PFSK-1 (cell line): ENCODE results near the gene RHOBTB3.

ENCODE experiments used
- POLR2AphosphoS5 ChIP-seq: IDR thresholded peaks from 2 replicates; pipeline ENCODE4 v1.6.1; 2012; ENCODE audit warnings: low read depth, mild to moderate bottlenecking, control low read depth, low read length, moderate library complexity
- REST ChIP-seq, 2 experiments: IDR thresholded peaks; 2 replicates each; pipeline versions ENCODE4 v1.6.1 to v1.8.0; 2011 to 2012; ENCODE audit warnings: low read depth in 2 of 2, low read length in 2 of 2, control low read depth in 1 of 2, inconsistent platforms in 1 of 2, mild to moderate bottlenecking in 1 of 2, moderate library complexity in 1 of 2; ENCODE audit not compliant: insufficient read depth in 1 of 2
- TAF1 ChIP-seq: IDR thresholded peaks from 2 replicates; pipeline ENCODE4 v1.6.1; 2012; ENCODE audit warnings: low read length, control low read depth, borderline replicate concordance; ENCODE audit not compliant: insufficient read depth

- no peak for TF ChIP-seq POLR2AphosphoS5
- TF ChIP-seq TAF1: no peak
- TF ChIP-seq REST (IDR thresholded peaks at IDR 0.05; ENCODE audit: insufficient read depth in 1 of 2, low read depth in 2 of 2, low read length in 2 of 2): no peak
Measured at GRCh38 chr5:95823738-95824609, 92.8 kb downstream of the RHOBTB3 start.
